ENCODE data around the gene LENG8. TPM values are rescaled to one million over a fixed set of nuclear protein-coding genes. Genes with fewer than 3 reads are reported as not detected.

Gene LENG8
- total and polyA plus RNA-seq, 2 experiments from 2014 or later, result 42.1 to 74.3 TPM

GRCh38 chr19:54427586-54427985, 21.4 kb upstream of the LENG8 start:
- ATAC-seq (no peak), DNase-seq (ENCODE audit: low spot score) (no peak)
- TF ChIP-seq NANOG (IDR thresholded peaks at IDR 0.05; ENCODE audit: borderline replicate concordance), result no peak
- TF ChIP-seq, protein P1, sequence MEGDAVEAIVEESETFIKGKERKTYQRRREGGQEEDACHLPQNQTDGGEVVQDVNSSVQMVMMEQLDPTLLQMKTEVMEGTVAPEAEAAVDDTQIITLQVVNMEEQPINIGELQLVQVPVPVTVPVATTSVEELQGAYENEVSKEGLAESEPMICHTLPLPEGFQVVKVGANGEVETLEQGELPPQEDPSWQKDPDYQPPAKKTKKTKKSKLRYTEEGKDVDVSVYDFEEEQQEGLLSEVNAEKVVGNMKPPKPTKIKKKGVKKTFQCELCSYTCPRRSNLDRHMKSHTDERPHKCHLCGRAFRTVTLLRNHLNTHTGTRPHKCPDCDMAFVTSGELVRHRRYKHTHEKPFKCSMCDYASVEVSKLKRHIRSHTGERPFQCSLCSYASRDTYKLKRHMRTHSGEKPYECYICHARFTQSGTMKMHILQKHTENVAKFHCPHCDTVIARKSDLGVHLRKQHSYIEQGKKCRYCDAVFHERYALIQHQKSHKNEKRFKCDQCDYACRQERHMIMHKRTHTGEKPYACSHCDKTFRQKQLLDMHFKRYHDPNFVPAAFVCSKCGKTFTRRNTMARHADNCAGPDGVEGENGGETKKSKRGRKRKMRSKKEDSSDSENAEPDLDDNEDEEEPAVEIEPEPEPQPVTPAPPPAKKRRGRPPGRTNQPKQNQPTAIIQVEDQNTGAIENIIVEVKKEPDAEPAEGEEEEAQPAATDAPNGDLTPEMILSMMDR (conservative IDR thresholded peaks at IDR 0.05; ENCODE audit: low read depth in 2 of 2), result no peak
- TF ChIP-seq, protein P2, sequence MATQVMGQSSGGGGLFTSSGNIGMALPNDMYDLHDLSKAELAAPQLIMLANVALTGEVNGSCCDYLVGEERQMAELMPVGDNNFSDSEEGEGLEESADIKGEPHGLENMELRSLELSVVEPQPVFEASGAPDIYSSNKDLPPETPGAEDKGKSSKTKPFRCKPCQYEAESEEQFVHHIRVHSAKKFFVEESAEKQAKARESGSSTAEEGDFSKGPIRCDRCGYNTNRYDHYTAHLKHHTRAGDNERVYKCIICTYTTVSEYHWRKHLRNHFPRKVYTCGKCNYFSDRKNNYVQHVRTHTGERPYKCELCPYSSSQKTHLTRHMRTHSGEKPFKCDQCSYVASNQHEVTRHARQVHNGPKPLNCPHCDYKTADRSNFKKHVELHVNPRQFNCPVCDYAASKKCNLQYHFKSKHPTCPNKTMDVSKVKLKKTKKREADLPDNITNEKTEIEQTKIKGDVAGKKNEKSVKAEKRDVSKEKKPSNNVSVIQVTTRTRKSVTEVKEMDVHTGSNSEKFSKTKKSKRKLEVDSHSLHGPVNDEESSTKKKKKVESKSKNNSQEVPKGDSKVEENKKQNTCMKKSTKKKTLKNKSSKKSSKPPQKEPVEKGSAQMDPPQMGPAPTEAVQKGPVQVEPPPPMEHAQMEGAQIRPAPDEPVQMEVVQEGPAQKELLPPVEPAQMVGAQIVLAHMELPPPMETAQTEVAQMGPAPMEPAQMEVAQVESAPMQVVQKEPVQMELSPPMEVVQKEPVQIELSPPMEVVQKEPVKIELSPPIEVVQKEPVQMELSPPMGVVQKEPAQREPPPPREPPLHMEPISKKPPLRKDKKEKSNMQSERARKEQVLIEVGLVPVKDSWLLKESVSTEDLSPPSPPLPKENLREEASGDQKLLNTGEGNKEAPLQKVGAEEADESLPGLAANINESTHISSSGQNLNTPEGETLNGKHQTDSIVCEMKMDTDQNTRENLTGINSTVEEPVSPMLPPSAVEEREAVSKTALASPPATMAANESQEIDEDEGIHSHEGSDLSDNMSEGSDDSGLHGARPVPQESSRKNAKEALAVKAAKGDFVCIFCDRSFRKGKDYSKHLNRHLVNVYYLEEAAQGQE (IDR thresholded peaks at IDR 0.05; ENCODE audit: unreplicated experiment), result no peak
- no peak for TF ChIP-seq ZNF331 (CRISPR knock-in tag; IDR thresholded peaks at IDR 0.05; ENCODE audit: low read depth)
- TF ChIP-seq, protein P3, sequence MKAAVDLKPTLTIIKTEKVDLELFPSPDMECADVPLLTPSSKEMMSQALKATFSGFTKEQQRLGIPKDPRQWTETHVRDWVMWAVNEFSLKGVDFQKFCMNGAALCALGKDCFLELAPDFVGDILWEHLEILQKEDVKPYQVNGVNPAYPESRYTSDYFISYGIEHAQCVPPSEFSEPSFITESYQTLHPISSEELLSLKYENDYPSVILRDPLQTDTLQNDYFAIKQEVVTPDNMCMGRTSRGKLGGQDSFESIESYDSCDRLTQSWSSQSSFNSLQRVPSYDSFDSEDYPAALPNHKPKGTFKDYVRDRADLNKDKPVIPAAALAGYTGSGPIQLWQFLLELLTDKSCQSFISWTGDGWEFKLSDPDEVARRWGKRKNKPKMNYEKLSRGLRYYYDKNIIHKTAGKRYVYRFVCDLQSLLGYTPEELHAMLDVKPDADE (IDR thresholded peaks at IDR 0.05), result no peak
- TF ChIP-seq JUNB (IDR thresholded peaks at IDR 0.05; ENCODE audit: unreplicated experiment), result no peak
- no peak for TF ChIP-seq EZH2phosphoT487 (IDR thresholded peaks at IDR 0.05; ENCODE audit: unreplicated experiment)
- TF ChIP-seq EZH2 (IDR thresholded peaks at IDR 0.05; ENCODE audit: low read depth, unreplicated experiment), result no peak
- TF ChIP-seq ZNF114 (CRISPR knock-in tag; IDR thresholded peaks at IDR 0.05), result no peak
- no peak for TF ChIP-seq CREB1 (CRISPR knock-in tag; IDR thresholded peaks at IDR 0.05; ENCODE audit: low read depth)
- TF ChIP-seq, protein P4, sequence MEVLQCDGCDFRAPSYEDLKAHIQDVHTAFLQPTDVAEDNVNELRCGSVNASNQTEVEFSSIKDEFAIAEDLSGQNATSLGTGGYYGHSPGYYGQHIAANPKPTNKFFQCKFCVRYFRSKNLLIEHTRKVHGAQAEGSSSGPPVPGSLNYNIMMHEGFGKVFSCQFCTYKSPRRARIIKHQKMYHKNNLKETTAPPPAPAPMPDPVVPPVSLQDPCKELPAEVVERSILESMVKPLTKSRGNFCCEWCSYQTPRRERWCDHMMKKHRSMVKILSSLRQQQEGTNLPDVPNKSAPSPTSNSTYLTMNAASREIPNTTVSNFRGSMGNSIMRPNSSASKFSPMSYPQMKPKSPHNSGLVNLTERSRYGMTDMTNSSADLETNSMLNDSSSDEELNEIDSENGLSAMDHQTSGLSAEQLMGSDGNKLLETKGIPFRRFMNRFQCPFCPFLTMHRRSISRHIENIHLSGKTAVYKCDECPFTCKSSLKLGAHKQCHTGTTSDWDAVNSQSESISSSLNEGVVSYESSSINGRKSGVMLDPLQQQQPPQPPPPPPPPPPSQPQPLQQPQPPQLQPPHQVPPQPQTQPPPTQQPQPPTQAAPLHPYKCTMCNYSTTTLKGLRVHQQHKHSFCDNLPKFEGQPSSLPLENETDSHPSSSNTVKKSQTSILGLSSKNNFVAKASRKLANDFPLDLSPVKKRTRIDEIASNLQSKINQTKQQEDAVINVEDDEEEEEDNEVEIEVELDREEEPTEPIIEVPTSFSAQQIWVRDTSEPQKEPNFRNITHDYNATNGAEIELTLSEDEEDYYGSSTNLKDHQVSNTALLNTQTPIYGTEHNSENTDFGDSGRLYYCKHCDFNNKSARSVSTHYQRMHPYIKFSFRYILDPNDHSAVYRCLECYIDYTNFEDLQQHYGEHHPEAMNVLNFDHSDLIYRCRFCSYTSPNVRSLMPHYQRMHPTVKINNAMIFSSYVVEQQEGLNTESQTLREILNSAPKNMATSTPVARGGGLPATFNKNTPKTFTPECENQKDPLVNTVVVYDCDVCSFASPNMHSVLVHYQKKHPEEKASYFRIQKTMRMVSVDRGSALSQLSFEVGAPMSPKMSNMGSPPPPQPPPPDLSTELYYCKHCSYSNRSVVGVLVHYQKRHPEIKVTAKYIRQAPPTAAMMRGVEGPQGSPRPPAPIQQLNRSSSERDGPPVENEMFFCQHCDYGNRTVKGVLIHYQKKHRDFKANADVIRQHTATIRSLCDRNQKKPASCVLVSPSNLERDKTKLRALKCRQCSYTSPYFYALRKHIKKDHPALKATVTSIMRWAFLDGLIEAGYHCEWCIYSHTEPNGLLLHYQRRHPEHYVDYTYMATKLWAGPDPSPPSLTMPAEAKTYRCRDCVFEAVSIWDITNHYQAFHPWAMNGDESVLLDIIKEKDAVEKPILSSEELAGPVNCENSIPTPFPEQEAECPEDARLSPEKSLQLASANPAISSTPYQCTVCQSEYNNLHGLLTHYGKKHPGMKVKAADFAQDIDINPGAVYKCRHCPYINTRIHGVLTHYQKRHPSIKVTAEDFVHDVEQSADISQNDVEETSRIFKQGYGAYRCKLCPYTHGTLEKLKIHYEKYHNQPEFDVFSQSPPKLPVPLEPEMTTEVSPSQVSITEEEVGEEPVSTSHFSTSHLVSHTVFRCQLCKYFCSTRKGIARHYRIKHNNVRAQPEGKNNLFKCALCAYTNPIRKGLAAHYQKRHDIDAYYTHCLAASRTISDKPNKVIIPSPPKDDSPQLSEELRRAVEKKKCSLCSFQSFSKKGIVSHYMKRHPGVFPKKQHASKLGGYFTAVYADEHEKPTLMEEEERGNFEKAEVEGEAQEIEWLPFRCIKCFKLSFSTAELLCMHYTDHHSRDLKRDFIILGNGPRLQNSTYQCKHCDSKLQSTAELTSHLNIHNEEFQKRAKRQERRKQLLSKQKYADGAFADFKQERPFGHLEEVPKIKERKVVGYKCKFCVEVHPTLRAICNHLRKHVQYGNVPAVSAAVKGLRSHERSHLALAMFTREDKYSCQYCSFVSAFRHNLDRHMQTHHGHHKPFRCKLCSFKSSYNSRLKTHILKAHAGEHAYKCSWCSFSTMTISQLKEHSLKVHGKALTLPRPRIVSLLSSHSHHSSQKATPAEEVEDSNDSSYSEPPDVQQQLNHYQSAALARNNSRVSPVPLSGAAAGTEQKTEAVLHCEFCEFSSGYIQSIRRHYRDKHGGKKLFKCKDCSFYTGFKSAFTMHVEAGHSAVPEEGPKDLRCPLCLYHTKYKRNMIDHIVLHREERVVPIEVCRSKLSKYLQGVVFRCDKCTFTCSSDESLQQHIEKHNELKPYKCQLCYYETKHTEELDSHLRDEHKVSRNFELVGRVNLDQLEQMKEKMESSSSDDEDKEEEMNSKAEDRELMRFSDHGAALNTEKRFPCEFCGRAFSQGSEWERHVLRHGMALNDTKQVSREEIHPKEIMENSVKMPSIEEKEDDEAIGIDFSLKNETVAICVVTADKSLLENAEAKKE (CRISPR knock-in tag; IDR thresholded peaks at IDR 0.05), result no peak
- TF ChIP-seq STAT1 (IDR thresholded peaks at IDR 0.05; ENCODE audit: unreplicated experiment), result no peak
- TF ChIP-seq POLR2AphosphoS5 (IDR thresholded peaks at IDR 0.05; ENCODE audit: low read depth), result no peak
- Histone ChIP-seq H3K27me3 (ENCODE audit: insufficient read depth) (no peaks in the 10 kb centered on the region), H4K20me1 (replicated peaks; ENCODE audit: insufficient read depth) (no peaks in the 10 kb centered on the region; the same call in 1 of the 2 replicates), H3K4me1 (ENCODE audit: insufficient read depth) (no peaks in the 10 kb centered on the region; the same call in 1 of the 2 replicates), H3K9me2 (ENCODE audit: insufficient read depth) (no peaks in the 10 kb centered on the region), H3K4me3 (no peak overlapping the region), H3K4me2 (no peak overlapping the region), H3K79me2 (replicated peaks; ENCODE audit: insufficient read depth) (no peaks in the 10 kb centered on the region), H3K36me3 (ENCODE audit: insufficient read depth) (no peaks in the 10 kb centered on the region), H2AFZ (no peak overlapping the region), H3K27ac (ENCODE audit: low read depth) (no peak overlapping the region), H3F3A (replicated peaks; ENCODE audit: low read depth) (no peaks in the 10 kb centered on the region)
- Mint-ChIP-seq H3K9me3 (no peaks in the 10 kb centered on the region; the same call in 2 of the 3 replicates), H3K4me3 (no peak overlapping the region), H3K36me3 (ENCODE audit: low read depth) (peaks cover 50% of the 10 kb centered on the region), H3K27ac (no peak overlapping the region), H3K27me3 (ENCODE audit: insufficient read depth, low read depth, poor library complexity) (peaks cover 27% of the 10 kb centered on the region), H3K4me1 (peaks cover 18% of the 10 kb centered on the region)

All from GM23338 (cell line).